Endothelial cell of umbilical vein (primary cell): ENCODE data around the gene FGF6.

Source experiments
- EZH2 ChIP-seq: IDR thresholded peaks from 2 replicates; pipeline ENCODE4 v1.6.1; 2012; ENCODE audit warnings: borderline replicate concordance, low read depth, mild to moderate bottlenecking, moderate library complexity, low read length, inconsistent platforms; ENCODE audit not compliant: severe bottlenecking
- FOS ChIP-seq: IDR thresholded peaks from 2 replicates; pipeline ENCODE4 v1.6.1; 2011; ENCODE audit warnings: mild to moderate bottlenecking, low read length, moderate library complexity, borderline replicate concordance; ENCODE audit not compliant: insufficient read depth
- JUN ChIP-seq: IDR thresholded peaks from 2 replicates; pipeline ENCODE4 v1.6.1; 2011; ENCODE audit warnings: borderline replicate concordance, low read depth; ENCODE audit not compliant: insufficient read length, insufficient read depth
- MAX ChIP-seq: IDR thresholded peaks from 2 replicates; pipeline ENCODE4 v1.6.1; 2011; ENCODE audit not compliant: insufficient read depth, insufficient read length
- MYC ChIP-seq: IDR thresholded peaks from one replicate; pipeline ENCODE4 v1.6.1; 2011; ENCODE audit warnings: mild to moderate bottlenecking, low read depth, low read length
- POLR2A ChIP-seq: IDR thresholded peaks from 2 replicates; pipeline ENCODE4 v1.6.1; 2012; ENCODE audit warnings: low read depth, mild to moderate bottlenecking, control low read depth, low read length
- POLR2AphosphoS5 ChIP-seq: IDR thresholded peaks from 2 replicates; pipeline ENCODE4 v1.6.1; 2012; ENCODE audit warnings: low read depth, mild to moderate bottlenecking, control low read depth, low read length, moderate library complexity; ENCODE audit not compliant: insufficient read depth
- TF ChIP-seq, protein P1 (sequence below), 2 donors: IDR thresholded peaks; 1 replicate in 1 of 2; 2 replicates in 1 of 2; pipeline ENCODE4 v1.5.1; 2011; ENCODE audit warnings: low read length in 2 of 2, mild to moderate bottlenecking in 2 of 2, moderate library complexity in 2 of 2, control low read depth in 1 of 2, inconsistent platforms in 1 of 2, low read depth in 1 of 2; ENCODE audit not compliant: insufficient read depth in 1 of 2; ENCODE audit errors: extremely low read depth in 1 of 2

- no peak for TF ChIP-seq EZH2
- TF ChIP-seq POLR2A = no peak
- TF ChIP-seq, protein P1, sequence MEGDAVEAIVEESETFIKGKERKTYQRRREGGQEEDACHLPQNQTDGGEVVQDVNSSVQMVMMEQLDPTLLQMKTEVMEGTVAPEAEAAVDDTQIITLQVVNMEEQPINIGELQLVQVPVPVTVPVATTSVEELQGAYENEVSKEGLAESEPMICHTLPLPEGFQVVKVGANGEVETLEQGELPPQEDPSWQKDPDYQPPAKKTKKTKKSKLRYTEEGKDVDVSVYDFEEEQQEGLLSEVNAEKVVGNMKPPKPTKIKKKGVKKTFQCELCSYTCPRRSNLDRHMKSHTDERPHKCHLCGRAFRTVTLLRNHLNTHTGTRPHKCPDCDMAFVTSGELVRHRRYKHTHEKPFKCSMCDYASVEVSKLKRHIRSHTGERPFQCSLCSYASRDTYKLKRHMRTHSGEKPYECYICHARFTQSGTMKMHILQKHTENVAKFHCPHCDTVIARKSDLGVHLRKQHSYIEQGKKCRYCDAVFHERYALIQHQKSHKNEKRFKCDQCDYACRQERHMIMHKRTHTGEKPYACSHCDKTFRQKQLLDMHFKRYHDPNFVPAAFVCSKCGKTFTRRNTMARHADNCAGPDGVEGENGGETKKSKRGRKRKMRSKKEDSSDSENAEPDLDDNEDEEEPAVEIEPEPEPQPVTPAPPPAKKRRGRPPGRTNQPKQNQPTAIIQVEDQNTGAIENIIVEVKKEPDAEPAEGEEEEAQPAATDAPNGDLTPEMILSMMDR (IDR thresholded peaks at IDR 0.05; ENCODE audit: extremely low read depth in 1 of 2, insufficient read depth in 1 of 2, low read depth in 1 of 2, low read length in 2 of 2) = no peak
- TF ChIP-seq MYC = no peak
- TF ChIP-seq JUN = no peak
- TF ChIP-seq MAX = no peak
- no peak for TF ChIP-seq FOS
- TF ChIP-seq POLR2AphosphoS5 = no peak
Measured at GRCh38 chr12:4423528-4424195, 22.0 kb downstream of the FGF6 start.
